GM19351 (cell line): ENCODE data around the gene KLK1.

ENCODE experiments used
- ATAC-seq: cut with Tn5 transposase; IDR thresholded peaks from one replicate; pipeline ENCODE4 v1.9.1; 2021; ENCODE audit warnings: mild to moderate bottlenecking, moderate library complexity; ENCODE audit not compliant: unreplicated experiment

KLK1 gene

DNA sequence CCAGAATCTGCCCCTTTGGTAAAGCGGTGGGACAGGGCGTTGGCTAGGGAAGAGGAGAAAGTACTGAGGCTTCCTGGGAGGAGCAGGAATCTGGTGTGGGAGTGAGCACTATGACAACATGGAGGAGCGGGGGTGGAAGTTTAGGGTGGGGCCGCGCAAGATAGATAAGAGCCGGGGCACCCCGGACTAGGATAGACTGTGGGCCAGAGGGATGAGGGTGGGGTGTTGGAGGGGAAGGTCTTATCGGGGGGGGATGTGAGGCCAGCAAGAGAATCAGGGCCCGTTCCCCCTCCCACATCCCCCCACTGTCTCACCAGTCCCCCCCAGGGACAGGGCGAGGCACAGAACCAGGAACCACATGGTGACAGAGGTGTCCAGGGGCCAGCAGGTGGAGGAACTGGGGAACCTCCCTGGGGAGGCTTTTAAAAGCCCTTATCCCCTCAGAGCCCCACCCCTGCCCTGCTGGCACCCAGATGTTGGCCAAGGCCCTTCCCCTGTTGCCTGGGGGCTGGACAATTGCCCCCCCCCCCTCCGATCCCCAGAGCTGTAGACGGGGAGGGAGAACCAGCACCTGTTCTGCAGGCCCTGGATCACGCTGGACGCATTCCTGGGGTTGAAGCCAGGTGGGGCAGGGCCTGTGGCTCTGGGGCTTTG lies at the start of gene KLK1:
TSS of gene KLK1 (minus strand) at position 399 of the 654 bp plus-strand sequence. CDS start at position 360, 39 bp downstream.
- ATAC-seq = no peak

DNA sequence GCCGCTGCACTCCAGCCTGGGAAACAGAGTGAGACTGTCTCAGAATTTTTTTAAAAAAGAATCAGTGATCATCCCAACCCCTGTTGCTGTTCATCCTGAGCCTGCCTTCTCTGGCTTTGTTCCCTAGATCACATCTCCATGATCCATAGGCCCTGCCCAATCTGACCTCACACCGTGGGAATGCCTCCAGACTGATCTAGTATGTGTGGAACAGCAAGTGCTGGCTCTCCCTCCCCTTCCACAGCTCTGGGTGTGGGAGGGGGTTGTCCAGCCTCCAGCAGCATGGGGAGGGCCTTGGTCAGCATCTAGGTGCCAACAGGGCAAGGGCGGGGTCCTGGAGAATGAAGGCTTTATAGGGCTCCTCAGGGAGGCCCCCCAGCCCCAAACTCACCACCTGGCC lies 49.5 kb upstream of the KLK1 start, which contains the start of gene KLK2:
TSS of gene KLK2 (plus strand) at position 384 of the 400 bp plus-strand sequence. CDS start 35 bp downstream, outside the sequence.
- ATAC-seq = no peak

DNA sequence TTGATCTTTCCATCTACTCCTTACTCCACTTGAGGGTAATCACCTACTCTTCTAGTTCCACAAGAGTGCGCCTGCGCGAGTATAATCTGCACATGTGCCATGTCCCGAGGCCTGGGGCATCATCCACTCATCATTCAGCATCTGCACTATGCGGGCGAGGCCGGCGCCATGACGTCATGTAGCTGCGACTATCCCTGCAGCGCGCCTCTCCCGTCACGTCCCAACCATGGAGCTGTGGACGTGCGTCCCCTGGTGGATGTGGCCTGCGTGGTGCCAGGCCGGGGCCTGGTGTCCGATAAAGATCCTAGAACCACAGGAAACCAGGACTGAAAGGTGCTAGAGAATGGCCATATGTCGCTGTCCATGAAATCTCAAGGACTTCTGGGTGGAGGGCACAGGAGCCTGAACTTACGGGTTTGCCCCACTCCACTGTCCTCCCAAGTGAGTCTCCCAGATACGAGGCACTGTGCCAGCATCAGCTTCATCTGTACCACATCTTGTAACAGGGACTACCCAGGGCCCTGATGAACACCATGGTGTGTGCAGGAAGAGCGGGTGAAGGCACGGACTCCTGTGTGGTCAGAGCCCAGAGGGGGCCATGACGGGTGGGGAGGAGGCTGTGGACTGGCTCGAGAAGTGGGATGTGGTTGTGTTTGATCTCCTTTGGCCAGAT lies 47.0 kb upstream of the KLK1 start:
- ATAC-seq = no peak

DNA sequence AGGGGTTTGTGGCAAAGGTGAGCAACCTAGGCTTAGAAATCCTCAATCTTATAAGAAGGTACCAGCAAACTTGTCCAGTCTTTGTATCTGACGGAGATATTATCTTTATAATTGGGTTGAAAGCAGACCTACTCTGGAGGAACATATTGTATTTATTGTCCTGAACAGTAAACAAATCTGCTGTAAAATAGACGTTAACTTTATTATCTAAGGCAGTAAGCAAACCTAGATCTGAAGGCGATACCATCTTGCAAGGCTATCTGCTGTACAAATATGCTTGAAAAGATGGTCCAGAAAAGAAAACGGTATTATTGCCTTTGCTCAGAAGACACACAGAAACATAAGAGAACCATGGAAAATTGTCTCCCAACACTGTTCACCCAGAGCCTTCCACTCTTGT lies 45.9 kb upstream of the KLK1 start:
- ATAC-seq = no peak

DNA sequence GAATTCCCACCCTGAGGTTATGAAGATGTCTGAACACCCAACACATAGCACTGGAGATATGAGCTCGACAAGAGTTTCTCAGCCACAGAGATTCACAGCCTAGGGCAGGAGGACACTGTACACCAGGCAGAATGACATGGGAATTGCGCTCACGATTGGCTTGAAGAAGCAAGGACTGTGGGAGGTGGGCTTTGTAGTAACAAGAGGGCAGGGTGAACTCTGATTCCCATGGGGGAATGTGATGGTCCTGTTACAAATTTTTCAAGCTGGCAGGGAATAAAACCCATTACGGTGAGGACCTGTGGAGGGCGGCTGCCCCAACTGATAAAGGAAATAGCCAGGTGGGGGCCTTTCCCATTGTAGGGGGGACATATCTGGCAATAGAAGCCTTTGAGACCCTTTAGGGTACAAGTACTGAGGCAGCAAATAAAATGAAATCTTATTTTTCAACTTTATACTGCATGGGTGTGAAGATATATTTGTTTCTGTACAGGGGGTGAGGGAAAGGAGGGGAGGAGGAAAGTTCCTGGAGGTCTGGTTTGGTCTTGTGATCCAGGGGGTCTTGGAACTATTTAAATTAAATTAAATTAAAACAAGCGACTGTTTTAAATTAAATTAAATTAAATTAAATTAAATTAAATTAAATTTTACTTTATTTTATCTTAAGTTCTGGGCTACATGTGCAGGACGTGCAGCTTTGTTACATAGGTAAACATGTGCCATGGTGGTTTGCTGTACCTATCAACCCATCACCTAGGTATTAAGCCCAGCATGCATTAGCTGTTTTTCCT lies 38.1 kb upstream of the KLK1 start:
- no peak for ATAC-seq

DNA sequence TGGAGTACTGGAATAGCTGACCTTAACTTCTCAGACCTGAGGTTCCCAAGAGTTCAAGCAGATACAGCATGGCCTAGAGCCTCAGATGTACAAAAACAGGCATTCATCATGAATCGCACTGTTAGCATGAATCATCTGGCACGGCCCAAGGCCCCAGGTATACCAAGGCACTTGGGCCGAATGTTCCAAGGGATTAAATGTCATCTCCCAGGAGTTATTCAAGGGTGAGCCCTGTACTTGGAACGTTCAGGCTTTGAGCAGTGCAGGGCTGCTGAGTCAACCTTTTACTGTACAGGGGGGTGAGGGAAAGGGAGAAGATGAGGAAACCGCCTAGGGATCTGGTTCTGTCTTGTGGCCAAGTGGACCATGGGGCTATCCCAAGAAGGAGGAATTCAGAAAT lies 37.4 kb upstream of the KLK1 start:
- ATAC-seq = no peak

DNA sequence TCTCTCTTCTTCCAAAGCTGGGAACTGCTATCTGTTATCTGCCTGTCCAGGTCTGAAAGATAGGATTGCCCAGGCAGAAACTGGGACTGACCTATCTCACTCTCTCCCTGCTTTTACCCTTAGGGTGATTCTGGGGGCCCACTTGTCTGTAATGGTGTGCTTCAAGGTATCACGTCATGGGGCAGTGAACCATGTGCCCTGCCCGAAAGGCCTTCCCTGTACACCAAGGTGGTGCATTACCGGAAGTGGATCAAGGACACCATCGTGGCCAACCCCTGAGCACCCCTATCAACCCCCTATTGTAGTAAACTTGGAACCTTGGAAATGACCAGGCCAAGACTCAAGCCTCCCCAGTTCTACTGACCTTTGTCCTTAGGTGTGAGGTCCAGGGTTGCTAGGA lies 36.3 kb upstream of the KLK1 start:
- ATAC-seq = no peak

DNA sequence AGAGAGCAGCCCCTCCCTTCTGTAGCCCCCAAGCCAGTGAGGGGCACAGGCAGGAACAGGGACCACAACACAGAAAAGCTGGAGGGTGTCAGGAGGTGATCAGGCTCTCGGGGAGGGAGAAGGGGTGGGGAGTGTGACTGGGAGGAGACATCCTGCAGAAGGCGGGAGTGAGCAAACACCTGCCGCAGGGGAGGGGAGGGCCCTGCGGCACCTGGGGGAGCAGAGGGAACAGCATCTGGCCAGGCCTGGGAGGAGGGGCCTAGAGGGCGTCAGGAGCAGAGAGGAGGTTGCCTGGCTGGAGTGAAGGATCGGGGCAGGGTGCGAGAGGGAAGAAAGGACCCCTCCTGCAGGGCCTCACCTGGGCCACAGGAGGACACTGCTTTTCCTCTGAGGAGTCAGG lies 35.3 kb upstream of the KLK1 start:
- no peak for ATAC-seq

DNA sequence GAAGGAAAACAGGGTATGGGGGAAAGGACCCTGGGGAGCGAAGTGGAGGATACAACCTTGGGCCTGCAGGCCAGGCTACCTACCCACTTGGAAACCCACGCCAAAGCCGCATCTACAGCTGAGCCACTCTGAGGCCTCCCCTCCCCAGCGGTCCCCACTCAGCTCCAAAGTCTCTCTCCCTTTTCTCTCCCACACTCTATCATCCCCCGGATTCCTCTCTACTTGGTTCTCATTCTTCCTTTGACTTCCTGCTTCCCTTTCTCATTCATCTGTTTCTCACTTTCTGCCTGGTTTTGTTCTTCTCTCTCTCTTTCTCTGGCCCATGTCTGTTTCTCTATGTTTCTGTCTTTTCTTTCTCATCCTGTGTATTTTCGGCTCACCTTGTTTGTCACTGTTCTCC lies 33.8 kb upstream of the KLK1 start:
- ATAC-seq = no peak

DNA sequence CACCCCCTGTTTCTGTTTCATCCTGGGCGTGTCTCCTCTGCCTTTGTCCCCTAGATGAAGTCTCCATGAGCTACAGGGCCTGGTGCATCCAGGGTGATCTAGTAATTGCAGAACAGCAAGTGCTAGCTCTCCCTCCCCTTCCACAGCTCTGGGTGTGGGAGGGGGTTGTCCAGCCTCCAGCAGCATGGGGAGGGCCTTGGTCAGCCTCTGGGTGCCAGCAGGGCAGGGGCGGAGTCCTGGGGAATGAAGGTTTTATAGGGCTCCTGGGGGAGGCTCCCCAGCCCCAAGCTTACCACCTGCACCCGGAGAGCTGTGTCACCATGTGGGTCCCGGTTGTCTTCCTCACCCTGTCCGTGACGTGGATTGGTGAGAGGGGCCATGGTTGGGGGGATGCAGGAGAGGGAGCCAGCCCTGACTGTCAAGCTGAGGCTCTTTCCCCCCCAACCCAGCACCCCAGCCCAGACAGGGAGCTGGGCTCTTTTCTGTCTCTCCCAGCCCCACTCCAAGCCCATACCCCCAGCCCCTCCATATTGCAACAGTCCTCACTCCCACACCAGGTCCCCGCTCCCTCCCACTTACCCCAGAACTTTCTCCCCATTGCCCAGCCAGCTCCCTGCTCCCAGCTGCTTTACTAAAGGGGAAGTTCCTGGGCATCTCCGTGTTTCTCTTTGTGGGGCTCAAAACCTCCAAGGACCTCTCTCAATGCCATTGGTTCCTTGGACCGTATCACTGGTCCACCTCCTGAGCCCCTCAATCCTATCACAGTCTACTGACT lies 31.2 kb upstream of the KLK1 start, which contains the start of gene KLK3:
TSS of gene KLK3 (plus strand) at position 280 of the 775 bp plus-strand sequence. CDS start at position 321, 41 bp downstream.
- ATAC-seq = no peak

DNA sequence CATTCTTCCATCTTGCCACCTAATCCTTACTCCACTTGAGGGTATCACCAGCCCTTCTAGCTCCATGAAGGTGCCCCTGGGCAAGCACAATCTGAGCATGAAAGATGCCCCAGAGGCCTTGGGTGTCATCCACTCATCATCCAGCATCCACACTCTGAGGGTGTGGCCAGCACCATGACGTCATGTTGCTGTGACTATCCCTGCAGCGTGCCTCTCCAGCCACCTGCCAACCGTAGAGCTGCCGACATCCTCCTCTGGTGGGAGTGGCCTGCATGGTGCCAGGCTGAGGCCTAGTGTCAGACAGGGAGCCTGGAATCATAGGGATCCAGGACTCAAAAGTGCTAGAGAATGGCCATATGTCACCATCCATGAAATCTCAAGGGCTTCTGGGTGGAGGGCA lies 28.0 kb upstream of the KLK1 start:
- ATAC-seq = no peak

DNA sequence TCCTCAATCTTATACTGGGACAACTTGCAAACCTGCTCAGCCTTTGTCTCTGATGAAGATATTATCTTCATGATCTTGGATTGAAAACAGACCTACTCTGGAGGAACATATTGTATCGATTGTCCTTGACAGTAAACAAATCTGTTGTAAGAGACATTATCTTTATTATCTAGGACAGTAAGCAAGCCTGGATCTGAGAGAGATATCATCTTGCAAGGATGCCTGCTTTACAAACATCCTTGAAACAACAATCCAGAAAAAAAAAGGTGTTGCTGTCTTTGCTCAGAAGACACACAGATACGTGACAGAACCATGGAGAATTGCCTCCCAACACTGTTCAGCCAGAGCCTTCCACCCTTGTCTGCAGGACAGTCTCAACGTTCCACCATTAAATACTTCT lies 27.2 kb upstream of the KLK1 start:
- no peak for ATAC-seq

DNA sequence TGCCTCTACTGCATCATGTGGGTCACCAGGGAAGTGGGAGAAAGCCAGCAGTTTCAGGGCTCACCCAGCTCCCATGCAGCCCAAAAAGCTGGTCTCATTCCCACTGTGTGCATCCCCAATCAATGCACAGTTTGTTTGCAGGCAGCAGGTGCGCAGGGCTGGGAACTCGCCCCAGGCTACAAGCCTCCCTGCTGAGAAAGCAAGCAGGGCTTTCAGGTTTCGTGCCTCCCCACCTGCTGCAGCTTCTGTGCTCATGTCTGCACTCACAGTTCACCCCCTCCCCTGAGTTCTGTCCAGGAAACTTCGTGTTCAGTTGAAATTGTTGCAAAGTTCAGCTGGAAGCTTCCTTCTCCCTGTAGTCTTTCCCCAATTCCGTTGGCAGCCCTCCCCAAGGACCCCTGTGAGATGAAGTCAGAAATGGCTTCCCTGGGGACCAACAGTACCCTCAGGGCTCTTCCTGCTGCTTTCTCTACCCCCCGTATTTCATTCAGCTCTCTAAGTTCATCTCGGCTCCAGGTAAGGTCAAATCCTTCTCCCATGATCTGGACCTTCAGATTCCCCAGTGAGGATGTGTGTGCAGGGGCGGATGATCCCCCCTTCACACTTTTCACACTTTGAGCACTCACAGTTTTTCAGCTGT lies 20.8 kb upstream of the KLK1 start:
- no peak for ATAC-seq

DNA sequence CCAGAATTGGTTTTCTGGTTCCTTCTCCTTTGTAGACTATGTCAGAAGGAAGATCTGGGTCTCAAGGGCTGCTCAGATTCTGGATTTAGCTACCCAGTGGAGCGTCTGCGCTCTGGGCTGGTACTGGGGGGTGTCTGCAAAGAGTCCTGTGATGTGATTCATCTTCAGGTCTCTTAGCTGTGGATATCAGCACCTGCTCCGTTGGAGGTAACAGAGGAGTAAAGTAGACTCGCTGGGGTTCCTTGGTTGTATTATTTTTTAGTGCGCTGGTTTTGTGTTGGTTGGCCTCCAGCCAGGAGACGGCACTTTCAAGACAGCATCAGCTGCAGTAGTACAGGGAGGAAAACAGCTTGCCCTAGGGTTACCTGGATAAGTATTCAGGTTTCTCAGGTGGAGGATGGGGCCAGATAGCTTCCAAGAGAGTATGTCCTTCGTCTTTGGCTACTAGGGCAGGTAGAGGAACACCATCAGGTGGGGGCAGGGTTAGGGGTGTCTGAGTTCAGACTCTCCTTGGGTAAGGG lies 20.2 kb upstream of the KLK1 start:
- no peak for ATAC-seq

DNA sequence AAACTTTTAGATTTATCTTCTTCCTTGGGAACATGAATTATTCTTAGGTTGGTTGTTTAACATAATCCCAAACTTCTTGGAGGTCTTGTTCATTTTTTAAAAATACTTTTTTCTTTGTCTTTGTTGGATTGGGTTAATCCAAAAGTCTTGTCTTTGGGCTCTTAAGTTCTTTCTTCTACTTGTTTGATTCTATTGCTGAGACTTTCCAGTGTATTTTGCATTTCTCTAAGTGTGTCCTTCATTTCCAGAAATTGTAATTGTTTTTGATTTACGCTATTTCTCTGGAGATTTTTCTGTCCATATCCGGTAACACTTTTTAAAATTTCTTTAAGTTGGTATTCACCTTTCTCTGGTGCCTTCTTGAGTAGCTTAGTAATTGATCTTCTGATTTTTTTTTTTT lies 19.6 kb upstream of the KLK1 start:
- ATAC-seq = no peak

DNA sequence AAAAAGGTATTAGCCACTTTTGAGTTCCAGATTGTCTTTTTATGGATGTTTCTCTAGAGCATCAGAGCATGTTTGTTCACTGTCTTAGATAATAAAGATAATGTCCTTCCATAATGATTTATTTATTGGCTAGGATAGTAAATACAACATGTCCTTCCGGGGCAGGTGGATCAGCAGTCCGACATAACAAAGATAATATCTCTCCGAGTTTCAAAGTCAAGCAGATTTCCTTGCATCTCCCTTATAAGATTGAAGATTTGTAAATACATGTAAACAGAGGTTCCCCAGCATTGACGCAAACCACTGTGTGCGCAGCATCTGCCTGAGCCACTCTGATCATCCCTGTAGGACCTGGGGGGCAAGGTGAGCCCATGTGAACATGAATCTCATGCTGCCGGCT lies 18.5 kb upstream of the KLK1 start:
- no peak for ATAC-seq

DNA sequence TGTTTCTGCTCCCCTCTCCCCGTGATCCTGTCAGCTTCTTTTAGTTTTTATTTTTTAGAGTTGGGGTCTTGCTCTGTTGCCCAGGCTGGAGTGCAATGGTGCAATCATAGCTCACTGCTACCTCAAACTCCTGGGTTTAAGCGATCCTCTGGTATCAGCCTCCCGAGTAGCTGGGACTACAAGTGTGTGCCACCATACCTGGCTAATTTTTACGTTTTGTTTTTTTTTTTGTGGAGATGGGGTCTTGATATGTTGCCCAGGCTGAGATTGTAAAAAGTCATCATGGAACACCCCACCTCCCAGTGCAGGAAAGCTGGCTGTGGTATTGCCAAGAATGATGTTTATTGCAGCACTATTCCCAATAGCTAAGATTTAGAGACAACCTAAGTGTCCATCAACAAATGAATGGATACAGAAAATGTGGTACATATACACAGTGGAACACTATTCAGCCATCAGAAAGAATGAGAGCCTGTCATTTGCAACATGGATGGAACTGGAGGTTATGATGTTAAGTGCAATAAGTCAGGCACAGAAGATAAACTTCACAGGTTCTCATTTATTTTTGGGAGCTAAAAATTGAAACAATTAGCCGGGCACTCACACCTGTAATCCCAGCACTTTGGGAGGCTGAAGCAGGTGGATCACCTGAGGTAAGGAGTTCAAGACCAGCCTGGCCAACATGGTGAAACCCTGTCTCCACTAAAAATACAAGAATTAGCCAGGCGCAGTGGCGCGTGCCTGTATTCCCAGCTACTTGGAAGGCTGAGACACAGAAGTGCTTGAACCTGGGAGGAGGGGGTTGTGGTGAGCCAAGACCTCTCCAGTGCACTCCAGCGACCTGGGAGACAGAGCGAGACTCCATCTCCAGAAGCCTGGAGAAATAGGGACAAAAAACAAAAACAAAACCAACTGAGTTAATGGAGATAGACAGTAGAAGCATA lies 16.4 kb upstream of the KLK1 start:
- ATAC-seq = no peak

DNA sequence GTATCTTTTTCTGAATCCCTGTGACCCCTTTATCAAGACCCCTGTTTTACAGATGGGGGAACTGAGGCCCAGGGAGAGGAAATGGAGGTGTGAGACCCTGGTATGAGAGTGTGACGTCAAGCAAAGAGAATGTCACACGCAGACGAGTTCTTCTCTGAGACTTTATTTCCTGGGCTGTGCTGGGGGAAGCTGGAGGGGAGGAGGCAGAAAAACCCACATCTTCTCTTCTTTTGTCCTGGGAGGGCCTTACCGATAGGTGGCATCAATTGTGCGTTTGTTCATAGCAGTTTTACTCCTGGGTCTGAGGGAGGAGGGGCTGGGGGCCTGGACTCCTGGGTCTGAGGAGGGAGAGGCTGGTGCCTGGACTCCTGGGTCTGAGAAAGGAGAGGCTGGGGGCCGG lies 14.7 kb upstream of the KLK1 start:
- ATAC-seq = no peak

DNA sequence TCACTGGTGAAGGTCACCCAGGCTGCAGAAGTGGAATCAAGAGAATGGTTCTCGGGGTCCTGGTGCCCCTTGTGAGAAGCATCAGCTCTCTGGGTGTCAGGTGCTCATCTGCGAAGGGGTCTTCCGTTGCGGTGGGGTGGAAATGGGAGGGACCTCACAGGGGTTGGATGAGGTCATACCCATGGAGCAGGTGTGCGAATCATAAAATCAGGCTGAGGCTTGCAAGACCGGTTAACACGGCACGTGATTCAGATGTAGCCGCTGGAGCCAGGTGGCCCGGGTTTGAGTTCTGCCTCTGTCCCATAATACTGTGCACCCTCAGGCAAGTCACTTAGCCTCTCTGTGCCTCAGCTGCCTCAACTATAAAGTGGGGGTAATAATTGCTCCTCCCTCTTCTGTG lies 13.7 kb upstream of the KLK1 start:
- ATAC-seq = no peak
